Stimulated activated CD8-positive, alpha-beta memory T cell treated with anti-CD3 and anti-CD28 coated beads, Interleukin-7, amount 100 ng/mL, for 48 hours (primary cell): ENCODE measurements around the gene NCKAP1.
"Not testable (repeated sequence)": the region's sequence is repeated elsewhere in the genome, so short reads cannot be mapped to it uniquely, and the experiment has no call there.

Source experiments
- DNase-seq, 2 donors: peaks; one replicate each; pipeline ENCODE4 v3.0.0-alpha.2; 2020; ENCODE audit warnings: low read depth in 1 of 2; ENCODE audit errors: extremely low read depth in 1 of 2

NCKAP1 gene

DNA sequence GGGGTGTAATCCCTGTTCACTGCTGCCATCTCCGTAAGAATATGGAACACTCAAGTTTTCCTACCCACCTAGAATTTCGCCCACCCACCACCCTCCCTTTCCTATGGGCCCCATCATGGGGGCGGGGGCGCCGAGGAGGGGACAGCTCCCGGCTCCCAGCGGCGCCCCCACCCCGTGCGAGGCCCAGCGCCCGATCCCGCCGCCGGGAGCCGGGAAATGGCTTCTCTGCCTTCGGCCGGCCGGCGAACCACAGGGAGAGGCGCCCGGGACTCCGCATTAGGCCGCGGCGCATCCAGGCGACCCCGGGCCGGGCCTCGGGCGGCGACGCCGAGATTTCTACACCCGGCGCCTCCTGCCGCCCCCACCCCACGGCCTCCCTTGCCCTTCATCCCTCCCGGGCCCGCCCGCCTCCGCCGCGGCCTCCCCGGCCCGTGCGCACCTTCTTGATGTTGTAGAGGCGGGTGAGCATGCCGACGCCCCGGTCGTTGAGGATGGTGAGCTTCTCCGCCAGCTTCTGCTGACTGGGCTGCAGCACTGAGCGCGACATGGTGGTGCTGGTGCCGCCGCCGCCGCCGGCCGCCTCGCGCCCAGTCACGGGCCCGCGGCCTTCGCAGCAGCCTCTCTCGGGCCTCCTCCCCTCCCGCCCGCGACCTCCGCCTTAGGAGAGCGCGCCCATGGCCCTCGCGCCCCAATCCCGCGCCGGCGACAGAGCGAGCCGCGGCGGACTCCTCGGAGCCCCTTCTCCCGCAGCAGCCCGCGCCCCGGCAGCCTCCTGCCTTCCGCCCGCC is 510 bp downstream of the NCKAP1 start:
- peak in 1 of 2 donors; percentile 28 for DNase-seq

GRCh38 chr2:183037074-183037552 is 1.1 kb downstream of the NCKAP1 start:
- no peak for DNase-seq

DNA sequence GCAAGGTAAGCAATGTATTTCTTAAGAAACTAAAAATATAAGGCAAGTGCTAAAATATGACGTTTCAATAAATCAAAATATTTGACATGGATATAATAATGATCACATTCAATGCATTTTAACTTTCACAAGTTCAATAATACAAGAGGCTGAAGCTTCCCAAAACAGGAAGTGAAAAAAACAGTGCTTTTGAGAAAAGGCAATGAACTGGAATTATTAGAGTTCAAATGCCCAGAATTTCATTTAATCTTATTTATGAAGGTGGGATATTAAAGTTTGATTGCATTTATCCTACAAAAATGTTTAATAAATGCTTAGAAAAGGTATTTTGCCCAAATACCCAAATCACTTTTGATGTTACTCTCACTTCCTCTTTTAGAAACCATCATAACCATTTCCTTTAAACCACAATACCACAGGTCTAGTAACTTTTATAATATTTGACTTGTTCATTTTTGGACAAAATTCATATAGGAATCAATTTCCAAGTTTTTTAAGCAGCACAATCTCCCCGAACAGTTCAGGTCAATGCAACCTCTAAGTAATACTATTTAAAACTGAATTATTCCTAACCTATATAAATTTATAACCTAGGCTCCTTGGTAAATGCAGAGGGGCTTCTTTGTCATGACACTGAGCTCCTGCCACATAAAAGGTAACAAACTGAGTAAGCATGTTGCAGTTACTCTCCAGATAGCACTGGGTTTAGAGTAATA is 2.1 kb downstream of the NCKAP1 start:
- DNase-seq: no peak

DNA sequence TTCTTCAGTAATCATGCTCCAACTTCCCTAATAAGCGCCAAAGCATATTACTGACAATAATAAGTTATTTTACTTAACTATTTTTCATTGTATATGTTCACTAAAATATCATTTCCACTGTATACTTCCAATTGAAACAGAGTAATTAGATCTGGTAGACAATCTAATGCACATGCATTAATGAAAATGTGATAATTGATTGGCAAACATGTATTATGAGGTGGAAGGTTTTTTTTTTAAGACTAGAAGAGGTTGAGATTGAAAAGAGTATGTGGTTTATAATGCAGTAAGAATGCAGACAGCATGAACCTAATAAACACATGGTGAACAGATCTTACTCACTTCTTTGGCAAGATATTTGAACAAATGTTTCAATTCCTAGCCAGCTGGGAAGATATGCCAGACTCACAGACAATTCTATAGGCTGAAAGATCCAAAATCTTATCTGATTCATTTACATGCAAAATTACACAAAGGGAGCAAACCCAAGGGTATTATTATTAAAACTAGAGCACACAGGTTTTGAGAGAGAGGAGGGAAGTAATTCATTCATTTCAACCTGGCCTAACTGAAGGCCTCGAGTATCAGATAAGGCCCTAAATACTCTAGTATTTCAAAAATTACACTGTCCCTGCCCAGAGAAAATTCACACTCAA is 2.8 kb downstream of the NCKAP1 start:
- DNase-seq: no peak

GRCh38 chr2:183034806-183035205 is 3.5 kb downstream of the NCKAP1 start:
- no peak for DNase-seq

GRCh38 chr2:183033951-183034350 is 4.3 kb downstream of the NCKAP1 start:
- no peak for DNase-seq

DNA sequence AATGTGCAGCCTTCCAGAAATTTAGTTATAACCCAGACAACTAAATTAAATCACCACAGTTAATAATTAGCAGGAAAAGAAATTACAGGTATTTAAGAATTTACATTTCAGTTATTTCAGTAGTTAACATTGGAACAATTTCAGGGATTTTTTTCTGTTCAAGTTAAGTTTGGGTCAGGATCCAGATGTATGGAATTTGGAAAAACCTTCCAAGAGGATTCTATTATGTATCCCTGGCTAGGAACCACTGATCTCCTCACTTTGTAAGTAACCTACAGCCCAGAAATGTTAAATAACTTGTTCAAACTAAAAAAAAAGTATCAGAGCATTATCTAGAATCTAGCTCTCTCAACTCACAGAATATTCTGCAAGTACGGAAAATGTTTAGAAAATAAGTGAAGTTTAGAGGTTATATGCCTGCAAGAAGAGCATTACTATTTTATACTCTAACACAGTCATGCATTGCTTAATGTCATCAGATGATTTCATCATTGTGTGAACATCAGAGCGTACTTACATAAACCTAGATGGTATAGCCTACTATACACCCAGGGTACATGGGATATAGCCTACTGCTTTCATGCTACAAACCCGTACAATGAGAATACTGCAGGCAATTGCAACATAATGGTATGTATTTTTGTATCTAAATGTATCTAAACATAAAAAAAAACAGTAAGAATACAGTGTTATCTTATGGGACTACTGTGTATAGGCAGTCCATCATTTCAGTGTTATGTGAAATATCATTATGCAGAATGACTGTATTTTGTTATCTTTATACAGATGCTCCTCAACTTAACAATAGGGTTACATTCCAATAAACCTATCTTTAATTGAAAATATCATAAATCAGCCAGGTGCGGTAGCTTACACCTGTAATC is 6.1 kb downstream of the NCKAP1 start:
- DNase-seq: no peak

GRCh38 chr2:183029219-183029618 is 9.0 kb downstream of the NCKAP1 start:
- DNase-seq: no peak

DNA sequence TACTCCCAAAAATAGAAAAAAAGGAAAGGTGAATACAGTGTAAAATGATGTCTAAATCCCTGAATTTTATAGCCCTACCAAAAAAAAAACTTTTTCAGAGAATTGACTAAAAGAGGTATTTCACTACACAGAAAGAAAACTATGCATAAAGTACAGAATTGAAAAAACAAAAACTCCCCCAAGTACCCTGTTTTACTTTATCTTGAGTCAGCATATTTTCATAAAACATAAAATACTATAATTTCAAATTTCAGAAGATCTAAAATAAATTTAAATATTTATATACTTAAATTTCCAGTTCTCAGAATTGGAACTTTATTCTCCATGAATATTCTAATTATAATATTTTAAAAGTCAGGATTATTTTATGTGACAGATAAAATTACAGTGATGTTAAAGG is 10.1 kb downstream of the NCKAP1 start:
- DNase-seq: no peak

DNA sequence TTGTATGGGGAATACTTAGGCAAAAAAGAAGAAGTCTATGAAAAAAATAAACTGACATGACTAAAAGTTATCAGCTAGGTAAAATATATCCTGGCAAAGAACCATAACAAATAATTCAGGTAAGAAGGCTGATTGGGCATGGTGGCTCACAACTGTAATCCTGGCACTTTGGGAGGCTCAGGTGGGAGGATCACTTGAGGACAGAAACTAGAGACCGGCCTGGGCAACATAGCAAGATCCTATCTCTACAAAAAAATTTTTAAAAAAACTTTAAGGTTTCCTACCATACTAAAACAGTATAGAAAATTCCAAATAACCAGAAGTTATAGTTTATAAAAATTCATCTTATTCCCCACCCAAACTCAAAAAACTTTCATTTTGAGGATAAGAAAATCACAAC is 10.8 kb downstream of the NCKAP1 start:
- DNase-seq: no peak

DNA sequence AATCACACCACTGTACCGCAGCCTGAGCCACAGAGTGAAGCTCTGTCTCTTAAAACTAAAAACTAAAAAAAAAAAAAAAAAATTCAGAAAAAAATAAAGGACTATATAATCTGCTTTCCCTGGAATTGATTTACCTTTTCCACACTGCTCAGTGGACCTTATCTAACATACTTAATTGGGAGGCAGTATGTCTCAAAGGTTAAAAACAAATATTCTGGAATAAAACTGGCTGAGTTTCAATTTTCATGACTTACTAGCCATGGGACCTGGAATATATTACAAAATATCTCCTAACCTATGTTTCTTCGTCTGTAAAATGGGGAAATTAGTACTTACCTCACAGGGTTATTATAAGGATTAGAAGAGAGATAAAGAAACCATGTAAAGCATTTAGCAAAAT is 11.8 kb downstream of the NCKAP1 start:
- no peak for DNase-seq

DNA sequence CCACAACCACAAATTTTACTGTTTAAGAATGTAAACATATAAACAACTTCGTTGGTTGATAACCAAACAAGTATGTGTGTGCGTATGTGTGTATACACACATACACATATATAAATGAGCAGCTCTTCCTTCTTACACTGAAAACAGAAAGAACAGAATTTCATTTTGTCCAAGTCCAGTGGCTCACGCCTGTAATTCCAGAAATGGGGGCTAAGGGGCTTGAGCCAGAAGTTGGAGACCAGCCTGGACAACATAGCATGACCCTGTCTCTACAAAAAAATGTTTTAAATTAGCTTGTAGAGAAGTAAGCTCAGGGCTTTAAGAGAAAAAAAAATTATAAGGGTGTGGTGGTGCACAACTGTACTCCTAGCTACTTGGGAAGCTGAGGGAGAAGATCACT is 12.3 kb downstream of the NCKAP1 start:
- DNase-seq: no peak

- no peak for DNase-seq
These were observed 13.7 kb downstream of the NCKAP1 start for GRCh38 chr2:183024339-183025095.

- DNase-seq: no peak
These were observed 15.5 kb downstream of the NCKAP1 start for GRCh38 chr2:183022711-183023110.

- no peak for DNase-seq
These were observed 16.6 kb downstream of the NCKAP1 start for GRCh38 chr2:183021613-183022012.

DNA sequence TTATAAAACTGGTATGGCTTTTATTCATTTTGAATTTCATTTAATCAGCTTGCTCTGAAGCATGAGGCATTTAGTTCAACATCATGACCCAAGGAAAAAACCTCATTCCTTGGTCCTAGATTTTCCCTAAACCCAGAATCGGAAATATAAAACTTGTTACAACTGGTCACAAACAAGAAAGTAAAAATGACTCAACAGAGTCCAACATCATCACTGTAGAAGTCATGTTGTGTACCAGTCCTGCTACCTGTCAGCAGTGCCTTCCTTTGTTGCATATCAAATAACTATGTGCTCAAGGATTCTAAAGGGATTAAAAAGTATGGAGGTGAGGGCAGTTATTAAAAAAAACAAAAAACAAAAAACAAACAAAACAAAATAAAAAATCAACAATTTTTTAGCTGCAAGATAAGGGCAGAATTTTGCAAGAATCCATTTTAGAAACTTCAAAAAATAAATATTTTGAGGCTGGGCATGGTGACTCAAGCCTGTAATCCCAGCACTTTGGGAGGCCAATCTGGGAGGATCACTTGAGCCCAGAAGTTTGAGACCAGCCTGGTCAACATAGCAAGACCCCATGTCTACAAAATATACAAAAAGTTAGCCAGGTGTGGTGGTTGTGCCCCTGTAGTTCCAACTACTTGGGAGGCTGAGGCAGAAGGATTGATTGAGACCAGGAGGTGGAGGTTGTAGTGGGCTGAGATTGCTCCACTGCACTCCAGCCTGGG is 18.4 kb downstream of the NCKAP1 start:
- no peak for DNase-seq

DNA sequence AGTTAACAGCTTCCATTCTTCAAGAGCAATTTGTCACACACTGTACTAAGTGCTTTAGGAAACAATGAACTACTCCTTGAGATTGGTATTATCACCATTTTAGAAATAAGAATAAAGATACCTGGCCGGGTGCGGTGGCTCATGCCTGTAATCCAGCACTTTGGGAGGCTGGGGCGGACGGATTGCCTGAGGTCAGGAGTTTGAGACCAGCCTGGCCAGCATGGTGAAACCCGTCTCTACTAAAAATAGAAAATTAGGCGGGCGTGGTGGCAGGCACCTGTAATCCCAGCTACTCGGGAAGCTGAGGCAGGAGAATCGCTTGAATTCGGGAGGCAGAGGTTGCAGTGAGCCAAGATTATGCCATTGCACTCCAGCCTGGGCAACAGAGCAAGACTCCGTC is 20.4 kb downstream of the NCKAP1 start:
- not testable (repeated sequence) for DNase-seq

DNA sequence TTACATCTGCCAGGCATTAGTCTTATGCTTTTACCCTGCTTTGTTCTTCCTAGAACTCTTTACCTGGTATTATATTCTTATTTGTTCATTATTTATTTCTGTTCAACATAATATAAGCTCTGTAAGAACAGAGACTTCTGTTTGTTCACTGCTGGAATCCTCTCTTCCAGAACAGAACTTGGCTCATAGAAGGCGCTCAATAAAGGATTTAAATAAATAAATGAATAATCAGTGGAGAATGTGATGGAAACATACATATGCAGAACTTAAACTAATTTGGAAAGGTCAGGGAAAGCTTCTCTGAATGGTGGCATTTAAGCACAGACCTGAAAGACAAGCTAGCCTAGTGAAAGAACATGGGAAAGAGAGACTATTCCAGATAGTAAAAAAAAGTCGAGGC is 24.3 kb downstream of the NCKAP1 start:
- DNase-seq: no peak

DNA sequence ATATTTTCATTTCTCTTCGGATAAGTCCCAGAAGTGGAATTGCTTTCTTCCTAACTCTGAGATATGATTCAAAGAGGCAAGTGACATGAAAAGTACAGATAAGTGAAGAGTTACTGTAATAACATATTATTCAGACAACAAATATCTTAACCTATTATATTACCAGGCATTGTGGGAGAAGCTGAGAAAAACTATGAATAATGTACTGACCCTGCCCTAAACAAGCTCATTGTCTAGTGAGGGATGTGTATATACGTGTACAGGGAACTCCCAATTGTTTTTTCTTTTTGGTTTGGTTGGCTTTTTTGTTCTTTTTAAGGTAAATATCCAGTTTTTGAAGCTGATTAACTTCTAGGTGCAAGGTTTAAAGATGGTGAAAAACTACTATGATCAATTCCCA is 26.5 kb downstream of the NCKAP1 start:
- no peak for DNase-seq
